Transverse colon (tissue), 4 donors: ENCODE results near the gene RSF1. TPM values are rescaled to one million over a fixed set of nuclear protein-coding genes. Genes with fewer than 3 reads are reported as not detected.

Experiments used
- DNase-seq: peaks from one replicate; pipeline ENCODE4 v3.0.0-alpha.2; 2019
- H3K27ac ChIP-seq, 4 donors: fragments of 200-600 bp; sonication (generic); 2 replicates each; pipeline ENCODE4 v1.5.1; 2016 to 2018; ENCODE audit warnings: inconsistent platforms in 4 of 4
- H3K27me3 ChIP-seq: fragments of 200-600 bp; sonication (generic); 2 replicates; pipeline ENCODE4 v1.5.1; 2017; ENCODE audit warnings: inconsistent platforms
- H3K36me3 ChIP-seq, 4 donors: fragments of 200-600 bp; sonication (generic); 2 replicates each; pipeline ENCODE4 v1.5.1; 2017 to 2019; ENCODE audit warnings: inconsistent platforms in 4 of 4
- H3K4me1 ChIP-seq, 4 donors: fragments of 200-600 bp; sonication (generic); 2 replicates each; pipeline ENCODE4 v1.5.1; 2017 to 2020; ENCODE audit warnings: inconsistent platforms in 4 of 4
- H3K4me3 ChIP-seq, 4 donors: fragments of 200-600 bp; sonication (generic); 1 replicate in 1 of 4; 2 replicates in 3 of 4; pipeline versions ENCODE4 v1.5.1 to v1.6.1; 2017 to 2019; ENCODE audit warnings: inconsistent platforms in 4 of 4
- H3K9me3 ChIP-seq, 2 donors: fragments of 200-600 bp; sonication (generic); 2 replicates each; pipeline ENCODE4 v1.5.1; 2017 to 2019; ENCODE audit warnings: inconsistent platforms in 2 of 2
- EP300 ChIP-seq: sonication (generic); formaldehyde crosslinking; IDR thresholded peaks from one replicate; pipeline ENCODE4 v1.6.1; 2017; ENCODE audit warnings: antibody characterized with exemption, low read depth
- POLR2A ChIP-seq: fragments of 450-650 bp; IDR thresholded peaks from one replicate; pipeline ENCODE4 v1.6.1; 2016; ENCODE audit warnings: antibody characterized with exemption, mild to moderate bottlenecking, moderate library complexity
- POLR2AphosphoS5 ChIP-seq, 3 donors: sonication (generic); formaldehyde crosslinking; IDR thresholded peaks; one replicate each; pipeline ENCODE4 v1.6.1; 2016; ENCODE audit warnings: antibody characterized with exemption in 3 of 3
- WGBS, 2 donors: methylation state at CpG; one replicate each; pipeline ENCODE4 v1.1.5; 2018; ENCODE audit warnings: low coverage in 1 of 2; 5-methylcytosine and 5-hydroxymethylcytosine counted together
- in situ Hi-C, 4 donors: fragments of 200-750 bp; cut with MboI; loops; one replicate each; pipeline versions ENCODE4 v1.15.0 to v1.15.1; 2017; ENCODE audit warnings: low sequenced_read_pairs in 3 of 4, low pct_ligation_motif_present in 1 of 4, low pct_unique_long_range_greater_than_20kb in 1 of 4
- intact Hi-C: fragments of 100-400 bp; cut with DNase I; formaldehyde crosslinking; loops from one replicate; pipeline ENCODE4 v1.15.1; 2023; ENCODE audit warnings: low total_unique reads
- total RNA-seq, 4 donors: library from RNA; depleted of rRNA; stranded (reverse); fragments of >200 nt; gene quantifications; one replicate each; pipeline ENCODE4 v1.1.0, GENCODE V29; 2016
- TF ChIP-seq, protein P1 (sequence below), 5 experiments: fragments of 200-600 bp in 3 of 5; fragments of 450-650 bp in 2 of 5; sonication (generic) in 3 of 5; IDR thresholded peaks; 1 replicate in 2 of 5; 2 replicates in 3 of 5; pipeline ENCODE4 v1.5.1; 2016 to 2017; ENCODE audit warnings: antibody characterized with exemption in 5 of 5, inconsistent platforms in 3 of 5, mild to moderate bottlenecking in 2 of 5, moderate library complexity in 1 of 5

The RSF1 gene
- total RNA-seq, 4 donors from 2014 or later, result 45.6 to 72.8 (median 58.1) TPM

DNA sequence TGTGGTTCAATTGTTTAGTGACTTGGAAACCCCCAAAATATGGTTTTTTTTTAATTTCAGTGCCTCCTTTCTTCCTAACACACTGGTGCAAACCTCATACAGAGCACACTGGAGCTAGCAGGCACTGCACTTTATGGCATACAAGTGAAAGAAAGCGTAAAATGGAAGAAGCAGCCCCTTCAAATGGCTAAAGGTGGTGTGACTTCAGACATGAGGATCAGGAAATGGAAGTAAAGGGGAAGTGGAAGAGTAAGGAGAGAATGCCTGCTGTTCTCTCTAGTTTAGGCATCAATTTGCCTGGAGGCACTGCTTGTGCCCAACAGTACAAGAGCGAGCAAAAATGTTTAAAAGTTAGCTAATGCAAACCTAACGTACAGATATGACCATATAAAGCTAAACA lies 5.7 kb downstream of the RSF1 start:
- 92 to 97% methylated on average over 3 of the region's 3 CpGs for WGBS, 2 donors
- in situ Hi-C loops (no loop called here), intact Hi-C loops (no loop called here)
- no peak for DNase-seq
- no peak overlapping the region for H3K4me3 ChIP-seq
- H3K36me3 ChIP-seq, result no peaks in the 10 kb centered on the region
- H3K9me3 ChIP-seq, result peaks cover 0 to 5% of the 10 kb centered on the region in 2 donors
- H3K27ac ChIP-seq, result no peak overlapping the region
- no peaks in the 10 kb centered on the region for H3K27me3 ChIP-seq
- TF ChIP-seq, protein P1, sequence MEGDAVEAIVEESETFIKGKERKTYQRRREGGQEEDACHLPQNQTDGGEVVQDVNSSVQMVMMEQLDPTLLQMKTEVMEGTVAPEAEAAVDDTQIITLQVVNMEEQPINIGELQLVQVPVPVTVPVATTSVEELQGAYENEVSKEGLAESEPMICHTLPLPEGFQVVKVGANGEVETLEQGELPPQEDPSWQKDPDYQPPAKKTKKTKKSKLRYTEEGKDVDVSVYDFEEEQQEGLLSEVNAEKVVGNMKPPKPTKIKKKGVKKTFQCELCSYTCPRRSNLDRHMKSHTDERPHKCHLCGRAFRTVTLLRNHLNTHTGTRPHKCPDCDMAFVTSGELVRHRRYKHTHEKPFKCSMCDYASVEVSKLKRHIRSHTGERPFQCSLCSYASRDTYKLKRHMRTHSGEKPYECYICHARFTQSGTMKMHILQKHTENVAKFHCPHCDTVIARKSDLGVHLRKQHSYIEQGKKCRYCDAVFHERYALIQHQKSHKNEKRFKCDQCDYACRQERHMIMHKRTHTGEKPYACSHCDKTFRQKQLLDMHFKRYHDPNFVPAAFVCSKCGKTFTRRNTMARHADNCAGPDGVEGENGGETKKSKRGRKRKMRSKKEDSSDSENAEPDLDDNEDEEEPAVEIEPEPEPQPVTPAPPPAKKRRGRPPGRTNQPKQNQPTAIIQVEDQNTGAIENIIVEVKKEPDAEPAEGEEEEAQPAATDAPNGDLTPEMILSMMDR (IDR thresholded peaks at IDR 0.05), result no peak
- no peak for TF ChIP-seq POLR2A
- no peak for TF ChIP-seq POLR2AphosphoS5 (IDR thresholded peaks at IDR 0.05)
- no peak for TF ChIP-seq EP300
- peaks cover 8 to 24% (median 10%) of the 10 kb centered on the region in 4 donors for H3K4me1 ChIP-seq

DNA sequence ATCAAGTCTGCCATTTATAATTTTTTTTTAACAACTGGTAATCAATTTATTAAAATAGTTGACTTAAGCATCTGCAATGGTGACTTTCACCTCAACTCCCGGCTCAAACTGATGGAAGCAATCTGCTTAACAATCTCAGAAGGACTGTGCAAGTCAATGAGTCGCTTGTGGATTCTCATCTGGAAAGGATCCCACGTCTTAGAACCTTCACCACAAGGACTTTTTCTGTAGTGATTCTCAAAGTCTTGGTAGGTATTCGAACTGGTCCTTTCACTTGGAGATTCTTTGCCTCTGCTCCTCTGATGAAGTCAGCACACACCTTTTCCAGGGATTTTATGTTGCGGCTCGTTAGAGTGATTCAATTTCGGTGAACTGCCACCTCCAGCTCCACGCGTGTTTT lies 7.3 kb downstream of the RSF1 start:
- no peak overlapping the region for H3K4me3 ChIP-seq
- WGBS, 2 donors, result 93% methylated on average over 7 to 9 of the region's 9 CpGs
- peaks cover 0 to 5% of the 10 kb centered on the region in 2 donors for H3K9me3 ChIP-seq
- in situ Hi-C loops, result no loop called here
- TF ChIP-seq, protein P1 (IDR thresholded peaks at IDR 0.05), result no peak
- H3K27me3 ChIP-seq, result no peaks in the 10 kb centered on the region
- H3K36me3 ChIP-seq, result no peaks in the 10 kb centered on the region
- no peak for DNase-seq
- peaks cover 0 to 14% (median under 1%) of the 10 kb centered on the region in 4 donors for H3K4me1 ChIP-seq
- intact Hi-C loops, result no loop called here
- no peak overlapping the region for H3K27ac ChIP-seq

GRCh38 chr11:77806993-77807392 lies 13.5 kb downstream of the RSF1 start:
- no peaks in the 10 kb centered on the region for H3K9me3 ChIP-seq
- H3K36me3 ChIP-seq, result no peaks in the 10 kb centered on the region
- WGBS, 2 donors, result 83 to 90% methylated on average over 2 of the region's 2 CpGs
- DNase-seq, result no peak
- H3K27me3 ChIP-seq, result no peaks in the 10 kb centered on the region
- in situ Hi-C loops, result no loop called here
- no peak overlapping the region for H3K27ac ChIP-seq
- TF ChIP-seq, protein P1 (IDR thresholded peaks at IDR 0.05), result no peak
- no peak for TF ChIP-seq POLR2AphosphoS5 (IDR thresholded peaks at IDR 0.05)
- TF ChIP-seq EP300, result no peak
- TF ChIP-seq POLR2A, result no peak
- H3K4me1 ChIP-seq, result peaks cover 0 to 23% (median 2%) of the 10 kb centered on the region in 4 donors
- intact Hi-C loops, result no loop called here
- H3K4me3 ChIP-seq, result no peak overlapping the region

DNA sequence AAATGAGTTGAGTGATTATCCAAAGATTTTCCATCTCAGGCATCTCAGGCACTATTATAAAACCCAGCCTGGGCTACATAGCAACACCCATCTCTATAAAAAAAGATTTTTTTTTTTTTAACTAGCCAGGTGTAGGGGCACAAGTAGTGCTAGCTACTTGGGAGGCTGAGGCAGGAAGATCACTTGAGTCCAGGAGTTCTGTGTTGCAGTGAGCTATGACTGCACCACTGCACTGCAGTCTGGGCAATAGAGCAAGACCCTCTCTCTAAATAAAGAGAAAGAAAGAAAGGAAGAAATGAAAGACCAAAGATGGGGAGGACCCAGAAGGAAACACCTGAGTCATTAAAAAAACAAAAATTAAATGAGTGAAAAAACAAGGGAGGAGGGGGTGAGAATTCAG lies 14.1 kb downstream of the RSF1 start:
- H3K27ac ChIP-seq, result no peak overlapping the region
- intact Hi-C loops, result no loop called here
- H3K4me3 ChIP-seq, result no peak overlapping the region
- in situ Hi-C loops, result no loop called here
- peaks cover 0 to 29% (median 5%) of the 10 kb centered on the region in 4 donors for H3K4me1 ChIP-seq
- DNase-seq, result no peak
- H3K9me3 ChIP-seq, result no peaks in the 10 kb centered on the region
- TF ChIP-seq POLR2AphosphoS5 (IDR thresholded peaks at IDR 0.05), result no peak
- no peaks in the 10 kb centered on the region for H3K27me3 ChIP-seq
- H3K36me3 ChIP-seq, result no peaks in the 10 kb centered on the region

DNA sequence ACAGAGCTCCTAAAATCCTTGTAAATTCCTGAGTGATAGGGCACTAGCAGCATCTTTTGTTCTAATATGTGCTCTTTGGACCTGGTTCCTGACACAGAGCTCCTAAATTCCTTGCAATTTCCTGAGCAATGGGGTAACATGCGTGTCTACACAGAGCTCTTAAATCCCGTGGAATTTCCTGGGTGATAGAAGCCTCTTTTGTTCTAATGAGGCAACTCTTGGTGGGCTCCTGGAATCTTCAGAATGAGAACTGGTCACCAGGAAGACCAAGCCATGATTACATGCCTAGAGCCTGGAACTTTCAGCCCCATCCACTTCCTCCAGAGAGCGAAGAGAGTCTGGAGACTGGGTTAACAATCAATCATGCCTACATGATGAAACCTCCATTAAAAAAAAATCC lies 19.0 kb downstream of the RSF1 start:
- Histone ChIP-seq H3K36me3 (no peaks in the 10 kb centered on the region), H3K9me3 (no peaks in the 10 kb centered on the region), H3K27ac (no peak overlapping the region), H3K4me1 (peaks cover 0 to 38% (median 11%) of the 10 kb centered on the region in 4 donors), H3K4me3 (no peak overlapping the region), H3K27me3 (no peaks in the 10 kb centered on the region)
- DNase-seq, result no peak
- whole genome bisulfite sequencing, 2 donors, result 66% methylated on average over 3 of the region's 3 CpGs; no CpG with 5 or more reads in 1 of the 2 donors
- in situ Hi-C loops (no loop called here), intact Hi-C loops (no loop called here)
- TF ChIP-seq POLR2AphosphoS5 (IDR thresholded peaks at IDR 0.05), result no peak
- TF ChIP-seq EP300, result no peak
- TF ChIP-seq POLR2A, result no peak
- TF ChIP-seq, protein P1 (IDR thresholded peaks at IDR 0.05), result no peak
